HG03565 (cell line): ENCODE results near the gene RAB31.

Experiments
- ATAC-seq: cut with Tn5 transposase; IDR thresholded peaks from one replicate; pipeline ENCODE4 v1.9.1; 2021; ENCODE audit warnings: mild to moderate bottlenecking, moderate library complexity; ENCODE audit not compliant: unreplicated experiment

Gene RAB31

DNA sequence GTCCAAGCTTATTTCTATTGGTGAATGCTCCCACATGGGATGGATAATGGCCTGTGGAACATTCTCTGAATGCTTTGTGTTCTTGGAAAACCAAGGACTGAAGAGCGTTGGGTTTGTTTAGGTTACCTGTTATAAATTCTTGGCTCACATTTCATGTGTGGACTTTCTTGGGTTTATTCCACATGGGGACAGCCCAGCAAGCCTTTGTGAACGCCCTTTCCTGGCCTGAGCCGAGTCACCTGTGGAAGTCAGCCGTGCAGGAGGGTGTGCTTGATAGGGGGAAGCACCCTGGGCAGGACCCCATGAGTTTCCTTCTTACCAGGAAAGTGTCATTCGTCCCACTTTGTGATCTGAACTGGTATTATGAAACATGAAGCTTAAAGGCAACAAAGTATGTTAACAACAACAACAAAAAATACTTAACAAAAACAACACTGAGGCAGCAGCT lies 4.1 kb downstream of the RAB31 start:
- no peak for ATAC-seq

DNA sequence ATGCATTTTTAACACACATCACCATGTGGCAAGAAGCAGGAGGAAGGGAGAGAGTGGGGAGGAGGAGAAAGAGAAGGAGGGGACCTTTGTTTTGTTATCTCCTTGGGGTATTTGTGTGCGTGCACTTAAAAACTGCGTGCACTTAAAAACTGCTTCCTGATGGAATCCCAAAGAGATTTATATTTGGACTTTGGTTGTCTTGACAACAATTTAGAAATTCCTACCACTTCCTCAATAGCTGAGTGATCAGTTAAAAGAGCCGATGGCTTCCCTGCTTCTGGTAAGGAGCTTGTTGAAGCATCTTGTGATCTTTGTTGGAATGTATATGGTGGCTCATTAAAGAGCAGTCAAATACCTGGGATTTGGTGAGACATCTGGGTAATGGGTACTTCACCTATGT lies 4.5 kb downstream of the RAB31 start:
- no peak for ATAC-seq

DNA sequence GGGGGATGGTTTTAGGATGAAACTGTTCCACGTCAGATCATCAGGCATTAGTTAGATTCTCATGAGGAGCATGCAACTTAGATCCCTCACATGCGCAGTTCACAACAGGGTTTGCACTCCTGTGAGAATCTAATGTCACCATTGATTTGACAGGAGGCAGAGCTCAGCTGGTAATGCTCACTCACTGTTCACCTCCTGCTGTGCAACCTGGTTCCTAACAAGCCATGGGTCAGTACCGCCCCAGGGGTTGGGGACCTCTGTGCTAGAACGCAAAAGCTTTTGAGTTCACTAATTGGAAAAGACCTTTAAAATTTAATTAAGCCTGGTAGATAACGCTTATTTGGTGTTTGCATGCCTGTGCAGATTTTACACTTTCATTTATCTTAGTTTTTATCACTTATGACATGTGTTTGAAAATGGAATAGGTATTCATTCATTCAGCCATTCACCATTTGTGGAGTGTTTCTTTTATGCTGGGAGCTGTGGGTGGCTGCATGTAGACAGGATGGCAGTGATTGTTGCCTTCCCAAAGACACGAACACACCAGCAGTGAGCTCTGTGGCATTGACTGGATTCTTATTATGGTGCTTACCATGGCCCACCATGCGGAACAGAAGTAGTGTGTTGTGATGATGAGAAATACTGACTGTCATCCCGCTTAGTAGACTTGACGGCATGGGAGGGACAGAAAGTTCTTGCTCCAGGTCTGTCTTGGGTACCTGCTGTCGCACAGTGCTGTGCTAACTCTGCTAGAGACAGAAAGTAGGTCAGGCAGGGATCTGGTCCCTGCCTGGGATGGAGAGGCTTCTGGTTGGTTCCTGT lies 6.4 kb downstream of the RAB31 start:
- no peak for ATAC-seq

- no peak for ATAC-seq
These were observed 6.9 kb downstream of the RAB31 start for GRCh38 chr18:9715088-9715343.

GRCh38 chr18:9715978-9716774 lies 8.1 kb downstream of the RAB31 start:
- ATAC-seq, result no peak

GRCh38 chr18:9716780-9717563 lies 8.9 kb downstream of the RAB31 start:
- ATAC-seq, result peak; percentile 72

- ATAC-seq, result no peak
These were observed 11.4 kb downstream of the RAB31 start for GRCh38 chr18:9719421-9719981.

- ATAC-seq, result no peak
These were observed 12.2 kb downstream of the RAB31 start for GRCh38 chr18:9720327-9720726.

DNA sequence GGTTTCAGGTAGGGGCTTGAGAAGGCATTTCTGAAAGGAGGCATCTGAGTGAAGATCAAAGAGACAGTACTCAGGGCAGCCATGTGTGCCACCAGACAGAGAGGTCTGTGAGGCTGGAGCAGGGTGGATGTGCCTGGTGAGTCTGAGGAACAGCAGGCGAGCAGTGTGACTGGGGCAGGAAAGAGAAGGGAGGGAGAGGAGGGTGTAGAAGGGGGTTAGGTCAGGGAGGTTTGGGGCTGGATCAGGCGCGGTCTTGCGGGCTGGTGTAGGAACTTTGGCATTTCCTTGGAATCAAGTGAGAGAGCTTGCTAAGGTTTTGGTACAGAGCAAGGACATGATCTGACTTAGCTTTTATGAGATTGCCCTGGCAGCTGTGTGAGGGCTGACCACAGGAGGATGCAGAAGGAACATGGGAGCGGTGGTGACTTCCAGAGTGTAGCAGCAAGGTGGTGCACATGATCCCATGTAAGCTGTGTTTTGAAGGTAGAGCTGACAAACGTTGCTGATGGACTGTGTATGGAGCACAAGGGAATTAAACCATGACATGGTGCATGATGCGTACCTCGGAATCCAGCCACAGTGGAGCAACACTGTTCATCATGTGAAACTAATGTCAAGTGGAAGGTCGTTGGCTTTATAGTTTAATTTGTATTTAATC lies 13.9 kb downstream of the RAB31 start:
- ATAC-seq, result no peak

DNA sequence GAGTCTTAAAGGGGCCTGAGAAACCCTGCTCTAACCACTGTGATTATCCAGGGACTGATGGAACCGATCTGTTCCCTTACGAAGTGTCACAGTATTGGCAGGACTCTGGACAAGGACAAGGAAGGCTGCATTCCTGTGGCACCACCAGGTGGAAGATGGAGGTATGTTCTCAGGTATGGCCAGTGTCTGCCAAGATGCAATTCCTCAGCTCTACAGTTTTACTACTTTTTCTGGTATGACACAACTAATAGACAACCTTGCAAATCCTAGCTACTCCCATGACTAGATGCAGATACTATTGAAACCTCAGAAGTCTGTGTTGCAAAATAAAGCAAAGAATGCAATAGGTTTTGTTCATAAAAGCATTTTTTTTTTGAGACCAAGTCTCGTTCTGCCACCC lies 14.6 kb downstream of the RAB31 start:
- no peak for ATAC-seq

DNA sequence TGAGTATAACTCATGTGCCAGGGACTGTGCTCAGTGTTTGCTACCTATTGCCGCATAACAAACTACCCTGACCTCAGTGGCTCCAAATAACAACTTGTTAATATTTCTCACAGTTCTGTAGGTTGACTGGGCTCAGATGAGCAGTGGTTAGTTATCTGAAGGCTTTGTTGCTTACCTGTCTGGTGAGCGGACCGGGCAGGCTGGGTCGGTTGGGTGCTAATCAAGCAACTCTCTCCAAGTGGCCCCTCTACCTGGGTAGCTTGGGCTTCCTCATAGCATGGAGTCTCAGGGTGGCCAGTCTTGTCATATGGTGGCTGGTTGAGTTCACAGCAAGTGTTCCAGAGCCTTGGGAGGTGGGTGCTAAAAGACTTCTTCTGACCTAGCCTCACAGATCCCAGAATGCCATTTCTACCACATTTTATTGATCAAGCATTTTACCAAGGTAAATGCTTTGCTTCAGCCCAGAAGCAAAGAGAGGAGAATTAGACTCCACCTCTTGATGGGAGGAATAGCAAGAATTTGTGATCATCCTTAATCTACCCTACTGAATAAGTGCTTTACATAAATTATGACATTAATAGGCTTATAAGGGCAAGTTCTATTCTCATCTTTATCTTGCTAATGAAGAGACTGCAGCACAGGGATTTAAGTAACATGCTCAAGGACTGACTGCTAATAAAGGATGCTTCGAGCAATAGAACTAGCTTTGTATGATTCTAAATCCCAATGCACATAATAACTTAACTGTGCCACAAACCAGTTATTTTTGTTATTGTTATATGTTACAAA lies 16.9 kb downstream of the RAB31 start:
- no peak for ATAC-seq

DNA sequence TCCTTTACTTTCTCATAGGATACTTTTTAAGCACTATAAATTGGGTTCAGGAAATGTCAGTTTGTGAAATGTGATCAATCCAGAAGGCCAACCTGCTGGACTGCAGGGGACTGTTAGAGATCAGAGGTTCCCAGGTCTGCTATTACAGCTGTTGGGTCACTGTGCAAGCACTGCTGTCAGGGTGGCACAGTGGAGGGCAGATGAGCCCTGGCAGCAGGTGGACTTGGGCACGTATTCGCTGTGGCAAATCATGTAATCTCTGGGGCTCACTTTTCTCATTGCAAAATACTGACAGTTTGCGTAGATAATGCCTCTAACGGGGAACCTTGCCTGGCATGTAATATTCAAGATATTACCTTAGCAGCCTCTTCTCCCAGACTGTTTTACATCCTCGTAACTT lies 18.1 kb downstream of the RAB31 start:
- ATAC-seq, result no peak

DNA sequence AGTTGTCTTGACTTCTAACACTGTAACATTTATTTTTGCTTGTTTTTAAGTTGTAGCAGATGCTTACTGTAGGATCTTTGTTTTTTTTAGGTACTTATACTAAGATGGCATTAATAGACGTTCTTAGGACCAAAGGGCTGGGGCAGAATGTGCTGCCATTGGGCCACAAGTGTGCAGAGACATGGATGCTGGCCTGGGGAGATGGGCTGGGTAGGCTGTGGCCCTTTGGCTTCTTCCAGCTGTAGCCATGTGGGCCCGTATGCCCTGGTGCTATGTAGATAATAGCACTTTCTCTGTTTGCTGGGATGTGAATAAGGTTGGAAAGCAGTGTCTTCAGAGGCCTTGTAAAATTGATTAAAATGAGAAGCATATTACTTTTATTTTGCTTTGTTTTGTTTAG lies 18.8 kb downstream of the RAB31 start:
- ATAC-seq, result no peak

GRCh38 chr18:9730786-9731185 lies 22.7 kb downstream of the RAB31 start:
- no peak for ATAC-seq

DNA sequence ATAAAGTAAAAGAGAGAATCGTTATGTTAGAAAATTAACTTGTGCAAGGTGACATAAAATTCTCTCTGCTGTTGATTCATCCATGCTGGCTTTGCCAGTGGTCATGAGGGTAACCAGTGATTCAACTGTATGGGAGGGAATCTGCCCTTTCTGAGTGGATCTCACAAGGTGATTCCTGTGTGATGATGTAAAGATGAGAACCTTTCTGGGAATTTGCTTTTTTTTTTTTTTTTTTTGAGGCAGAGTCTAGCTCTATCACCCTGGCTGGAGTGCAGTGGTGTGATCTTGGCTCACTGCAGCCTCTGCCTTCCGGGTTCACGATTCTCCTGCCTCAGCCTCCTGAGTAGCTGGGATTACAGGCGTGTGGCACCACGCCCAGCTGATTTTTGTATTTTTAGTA lies 23.3 kb downstream of the RAB31 start:
- ATAC-seq, result no peak

- ATAC-seq, result no peak
These were observed 23.9 kb downstream of the RAB31 start for GRCh38 chr18:9732031-9732430.

- ATAC-seq, result no peak
These were observed 26.1 kb downstream of the RAB31 start for GRCh38 chr18:9734189-9734588.

DNA sequence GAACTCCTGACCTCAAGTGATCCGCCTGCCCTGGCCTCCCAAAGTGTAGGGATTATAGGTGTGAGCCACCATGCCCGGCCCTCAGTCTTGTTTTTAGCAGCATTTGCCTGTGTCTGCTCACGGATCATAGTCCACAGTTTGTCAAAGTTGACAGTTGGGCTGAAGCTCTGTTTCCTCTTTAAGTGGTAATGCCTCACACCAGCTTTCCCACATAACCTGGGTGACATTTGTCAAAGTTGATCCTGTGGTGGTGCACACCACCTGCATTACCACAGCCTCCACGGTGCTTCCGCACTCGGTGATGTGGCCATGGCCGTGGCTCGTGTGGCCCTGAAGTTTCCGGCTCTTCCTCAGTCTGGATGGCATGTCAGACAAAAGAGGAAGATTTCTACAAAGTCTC lies 27.1 kb downstream of the RAB31 start:
- no peak for ATAC-seq

DNA sequence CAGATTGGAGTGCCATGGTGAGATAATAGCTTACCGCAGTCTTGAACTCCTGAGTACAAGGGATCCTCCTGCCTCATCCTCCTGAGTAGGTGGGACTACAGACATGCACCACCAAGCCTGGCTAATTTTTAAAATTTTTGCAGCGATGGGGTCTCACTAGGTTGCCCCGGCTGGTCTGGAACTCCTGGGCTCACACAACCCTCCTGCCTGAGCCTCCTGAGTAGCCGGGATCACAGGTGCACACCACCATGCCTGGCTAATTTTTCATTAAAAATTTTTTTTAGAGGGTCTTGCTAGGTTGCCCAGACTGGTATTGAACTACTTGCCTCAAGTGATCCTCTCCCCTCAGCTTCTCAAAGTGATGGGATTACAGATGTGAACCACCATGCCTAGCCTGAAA lies 27.8 kb downstream of the RAB31 start:
- no peak for ATAC-seq

DNA sequence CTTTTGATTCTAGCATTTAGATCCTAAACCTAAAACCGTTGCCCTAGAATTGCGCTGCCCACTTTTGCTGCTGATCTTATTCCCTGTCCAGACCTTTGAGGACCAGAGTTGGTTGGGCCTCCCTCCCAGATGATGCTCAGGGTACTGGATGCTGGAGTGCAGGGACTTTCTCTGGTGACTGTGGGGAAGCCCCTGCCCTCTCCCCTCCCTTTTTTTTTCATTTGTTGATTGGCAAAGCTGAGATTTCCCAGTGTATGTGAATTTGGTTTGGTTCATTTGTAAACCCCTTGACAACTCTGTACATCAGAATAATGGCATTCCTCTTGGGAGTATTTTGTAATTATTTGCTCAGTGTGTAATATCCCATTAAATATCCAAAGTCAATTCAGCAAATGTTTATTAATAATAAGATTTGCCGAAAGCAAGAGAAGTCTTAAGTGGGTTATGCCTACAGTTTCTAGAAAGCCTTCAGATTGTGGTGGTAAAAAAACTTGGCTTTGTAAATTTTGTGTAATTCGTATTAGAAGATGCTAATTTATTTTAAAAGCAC lies 28.3 kb downstream of the RAB31 start:
- ATAC-seq, result no peak
